Epithelial cell of proximal tubule (primary cell): ENCODE measurements around the gene ITGA4. TPM values are rescaled to one million over a fixed set of nuclear protein-coding genes. Genes with fewer than 3 reads are reported as not detected.
"Not testable (repeated sequence)": the region's sequence is repeated elsewhere in the genome, so short reads cannot be mapped to it uniquely, and the experiment has no call there.

Experiments used
- DNase-seq: peaks from one replicate; pipeline ENCODE4 v3.0.0-alpha.2; 2011; ENCODE audit warnings: low read depth
- H3K4me3 ChIP-seq: 2 replicates; pipeline ENCODE4 v1.5.1; 2011; ENCODE audit warnings: low read depth, mild to moderate bottlenecking, low read length
- total RNA-seq: library from RNA; depleted of rRNA; stranded (reverse); fragments of >200 nt; gene quantifications from 2 replicates; pipeline ENCODE4 v1.2.3, GENCODE V29; 2015
- TF ChIP-seq, protein P1 (sequence below): conservative IDR thresholded peaks from 2 replicates; pipeline ENCODE4 v1.5.1; 2012; ENCODE audit warnings: low read depth, mild to moderate bottlenecking, low read length

Gene ITGA4
- total RNA-seq, 1 donor from 2014 or later = 22.5 TPM

DNA sequence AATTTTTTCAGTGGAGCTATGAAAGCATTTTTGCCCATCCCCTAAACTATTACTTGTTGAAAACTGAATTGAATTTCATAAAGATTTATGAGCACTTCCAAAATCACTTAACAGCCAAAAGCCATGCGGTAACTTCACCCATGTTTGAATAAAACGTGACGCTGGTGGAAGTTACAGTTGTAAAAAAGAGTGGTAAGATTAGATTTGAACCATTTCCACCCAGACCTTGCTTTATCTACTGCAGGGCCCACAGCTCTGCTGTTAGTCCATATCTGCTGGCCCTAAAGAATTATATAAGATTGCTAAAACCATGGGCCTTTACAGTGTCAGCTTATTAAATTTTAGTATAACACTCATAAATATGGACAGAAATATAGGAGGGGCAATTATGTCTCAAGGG, 15.5 kb upstream of the ITGA4 start:
- TF ChIP-seq, protein P1, sequence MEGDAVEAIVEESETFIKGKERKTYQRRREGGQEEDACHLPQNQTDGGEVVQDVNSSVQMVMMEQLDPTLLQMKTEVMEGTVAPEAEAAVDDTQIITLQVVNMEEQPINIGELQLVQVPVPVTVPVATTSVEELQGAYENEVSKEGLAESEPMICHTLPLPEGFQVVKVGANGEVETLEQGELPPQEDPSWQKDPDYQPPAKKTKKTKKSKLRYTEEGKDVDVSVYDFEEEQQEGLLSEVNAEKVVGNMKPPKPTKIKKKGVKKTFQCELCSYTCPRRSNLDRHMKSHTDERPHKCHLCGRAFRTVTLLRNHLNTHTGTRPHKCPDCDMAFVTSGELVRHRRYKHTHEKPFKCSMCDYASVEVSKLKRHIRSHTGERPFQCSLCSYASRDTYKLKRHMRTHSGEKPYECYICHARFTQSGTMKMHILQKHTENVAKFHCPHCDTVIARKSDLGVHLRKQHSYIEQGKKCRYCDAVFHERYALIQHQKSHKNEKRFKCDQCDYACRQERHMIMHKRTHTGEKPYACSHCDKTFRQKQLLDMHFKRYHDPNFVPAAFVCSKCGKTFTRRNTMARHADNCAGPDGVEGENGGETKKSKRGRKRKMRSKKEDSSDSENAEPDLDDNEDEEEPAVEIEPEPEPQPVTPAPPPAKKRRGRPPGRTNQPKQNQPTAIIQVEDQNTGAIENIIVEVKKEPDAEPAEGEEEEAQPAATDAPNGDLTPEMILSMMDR = no peak
- DNase-seq = no peak

DNA sequence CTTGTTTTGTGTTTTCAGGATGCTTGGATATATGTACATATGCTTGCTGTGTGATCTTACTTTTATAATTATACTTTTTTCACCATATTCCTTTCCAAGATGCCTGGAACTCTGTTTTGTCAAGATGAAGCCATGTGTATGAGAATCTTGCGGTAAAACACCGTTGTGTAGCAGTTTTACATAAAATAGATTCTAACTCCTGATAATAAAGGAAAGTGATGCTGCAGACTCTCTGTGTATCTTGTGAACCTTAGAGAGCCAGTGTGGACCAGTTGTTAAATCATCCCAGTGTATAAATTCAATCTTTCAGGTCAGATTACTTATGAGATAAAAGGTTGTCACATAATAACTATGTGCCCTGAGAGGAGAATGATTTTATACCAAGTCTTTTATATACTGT, 12.5 kb upstream of the ITGA4 start:
- H3K4me3 ChIP-seq = no peak overlapping the region
- DNase-seq = no peak
- TF ChIP-seq, protein P1 = no peak

More for the DNA sequence above, 15.5 kb upstream of the ITGA4 start:
- H3K4me3 ChIP-seq = no peak overlapping the region

DNA sequence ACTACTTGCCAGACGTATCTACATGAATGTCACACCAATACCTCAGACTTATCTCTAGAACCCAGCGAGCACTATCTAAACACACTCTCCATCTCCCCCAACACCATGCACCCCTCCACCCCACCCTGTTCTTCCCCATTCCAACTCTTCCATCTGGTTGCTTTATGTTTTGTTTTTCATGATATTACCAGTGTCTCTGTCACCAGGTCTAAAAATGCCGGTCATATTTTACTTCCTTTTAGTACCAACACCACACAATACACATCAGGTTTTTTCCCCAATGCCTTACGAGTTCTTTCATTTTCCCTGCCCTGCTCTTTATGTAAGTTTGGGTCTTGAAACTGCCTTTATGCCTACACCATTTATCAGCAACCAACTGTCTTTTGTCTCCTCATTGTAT, 10.2 kb upstream of the ITGA4 start:
- H3K4me3 ChIP-seq = no peak overlapping the region
- DNase-seq = no peak
- TF ChIP-seq, protein P1 = no peak

DNA sequence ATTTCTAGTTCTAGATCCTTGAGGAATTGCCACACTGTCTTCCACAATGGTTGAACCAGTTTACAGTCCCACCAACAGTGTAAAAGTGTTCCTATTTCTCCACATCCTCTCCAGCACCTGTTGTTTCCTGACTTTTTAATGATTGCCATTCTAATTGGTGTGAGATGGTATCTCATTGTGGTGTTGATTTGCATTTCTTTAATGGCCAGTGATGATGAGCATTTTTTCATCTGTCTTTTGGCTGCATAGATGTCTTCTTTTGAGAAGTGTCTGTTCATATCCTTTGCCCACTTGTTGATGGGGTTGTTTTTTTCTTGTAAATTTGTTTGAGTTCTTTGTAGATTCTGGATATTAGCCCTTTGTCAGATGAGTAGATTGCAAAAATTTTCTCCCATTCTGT, 7.9 kb upstream of the ITGA4 start:
- not testable (repeated sequence) for DNase-seq

DNA sequence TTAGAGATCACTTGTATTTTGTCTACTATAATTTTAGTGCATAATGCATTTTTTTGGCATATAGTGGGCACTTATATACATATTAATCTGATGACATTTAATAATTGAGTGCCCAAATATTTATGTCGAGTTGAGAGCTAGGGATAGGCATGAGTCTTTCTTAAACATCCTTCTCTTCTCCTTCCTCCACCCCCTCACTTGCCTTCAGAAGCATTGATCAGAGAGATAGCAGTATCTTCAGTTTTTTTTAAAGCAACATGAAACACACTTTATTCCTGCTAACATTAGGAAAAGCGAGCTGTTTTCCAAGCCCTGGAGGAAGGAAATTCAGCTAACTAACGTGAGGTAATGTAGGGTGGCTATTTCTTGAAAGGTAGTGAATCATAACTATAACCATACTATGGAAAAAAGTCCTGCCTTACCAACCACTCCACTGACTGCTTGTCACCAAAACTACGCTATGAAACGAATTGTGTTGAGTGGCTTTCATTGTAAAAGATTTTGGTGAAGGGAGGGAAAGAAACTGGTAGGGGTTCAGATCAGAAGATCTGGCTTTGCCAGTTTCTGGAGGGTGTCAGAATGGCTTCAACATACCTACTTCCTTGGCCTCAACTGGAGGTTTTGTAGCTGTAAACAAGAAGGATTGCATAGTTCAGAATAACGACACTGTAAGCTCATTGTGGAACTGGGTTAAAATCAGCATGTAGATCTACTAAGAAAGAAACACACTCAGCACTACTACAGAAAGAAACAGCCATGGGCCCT, 2.3 kb upstream of the ITGA4 start:
- no peak for DNase-seq
- TF ChIP-seq, protein P1 = no peak
- no peak overlapping the region for H3K4me3 ChIP-seq

More for the DNA sequence above, 7.9 kb upstream of the ITGA4 start:
- H3K4me3 ChIP-seq = not testable (repeated sequence)

DNA sequence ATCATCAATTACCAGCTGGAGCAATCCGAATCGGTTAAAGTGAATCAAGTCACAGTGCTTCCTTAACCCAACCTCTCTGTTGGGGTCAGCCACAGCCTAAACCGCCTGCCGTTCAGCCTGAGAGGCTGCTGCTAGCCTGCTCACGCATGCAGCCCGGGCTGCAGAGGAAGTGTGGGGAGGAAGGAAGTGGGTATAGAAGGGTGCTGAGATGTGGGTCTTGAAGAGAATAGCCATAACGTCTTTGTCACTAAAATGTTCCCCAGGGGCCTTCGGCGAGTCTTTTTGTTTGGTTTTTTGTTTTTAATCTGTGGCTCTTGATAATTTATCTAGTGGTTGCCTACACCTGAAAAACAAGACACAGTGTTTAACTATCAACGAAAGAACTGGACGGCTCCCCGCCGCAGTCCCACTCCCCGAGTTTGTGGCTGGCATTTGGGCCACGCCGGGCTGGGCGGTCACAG, 496 bp upstream of the ITGA4 start:
- peak overlapping the region; percentile 65 for H3K4me3 ChIP-seq
- no peak for DNase-seq
- TF ChIP-seq, protein P1 = no peak

DNA sequence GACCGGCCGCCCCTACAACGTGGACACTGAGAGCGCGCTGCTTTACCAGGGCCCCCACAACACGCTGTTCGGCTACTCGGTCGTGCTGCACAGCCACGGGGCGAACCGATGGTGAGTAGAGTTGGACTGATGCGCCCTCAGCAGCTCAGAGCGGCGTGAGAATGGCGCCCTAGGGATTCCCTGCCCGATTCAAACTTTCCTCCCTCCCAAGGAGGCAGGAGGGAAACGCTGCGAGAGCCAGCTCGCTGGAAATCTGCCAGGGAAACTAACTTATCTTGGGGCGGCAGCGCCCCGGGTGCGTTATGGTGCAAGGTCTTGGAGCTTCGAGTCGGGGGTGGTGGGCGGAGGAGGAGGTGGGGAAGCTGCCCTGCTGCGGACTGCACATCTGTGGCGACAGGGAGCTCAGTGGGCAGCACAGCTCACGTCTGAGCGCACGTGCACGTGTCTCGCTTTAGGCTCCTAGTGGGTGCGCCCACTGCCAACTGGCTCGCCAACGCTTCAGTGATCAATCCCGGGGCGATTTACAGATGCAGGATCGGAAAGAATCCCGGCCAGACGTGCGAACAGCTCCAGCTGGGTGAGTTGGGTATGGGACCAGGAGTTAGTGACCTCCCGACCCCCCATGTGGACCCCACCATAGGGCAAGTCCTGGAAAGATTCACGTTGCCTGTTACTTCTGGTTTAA, 697 bp downstream of the ITGA4 start:
- no peak for DNase-seq
- TF ChIP-seq, protein P1 = no peak
- H3K4me3 ChIP-seq = peak overlapping the region; percentile 65
